ENCODE data around the gene FGFR2.

GRCh38 chr10:121435099-121435875 is 163.0 kb downstream of the FGFR2 start:
- TF ChIP-seq CTCF (IDR thresholded peaks at IDR 0.05; ENCODE audit: low read depth, low read length, poor library complexity, severe bottlenecking) (no peak), EZH2phosphoT487 (IDR thresholded peaks at IDR 0.05; ENCODE audit: borderline replicate concordance, low read length) (no peak)
